OCI-LY1 (cell line): ENCODE data around the gene UBE2K.
A peak's percentile ranks its signal among the peaks of the same experiment; 100 is the strongest.

Experiments
- H2AFZ ChIP-seq: fragments of 200-600 bp; sonication (generic), shearing (Covaris generic); 2 replicates; pipeline ENCODE4 v1.6.0; 2014; ENCODE audit warnings: antibody characterized with exemption, mild to moderate bottlenecking, low read length
- H3F3A ChIP-seq: fragments of 200-600 bp; sonication (generic), shearing (Covaris generic); 2 replicates; pipeline ENCODE4 v1.6.0; 2014; ENCODE audit warnings: mild to moderate bottlenecking, antibody characterized with exemption, low read length, moderate library complexity; ENCODE audit not compliant: insufficient read depth
- H3K27ac ChIP-seq: fragments of 200-600 bp; sonication (generic); 2 replicates; pipeline ENCODE4 v1.5.1; 2014; ENCODE audit warnings: low read length, mixed run types, mild to moderate bottlenecking, low read depth; ENCODE audit not compliant: poor library complexity, severe bottlenecking
- H3K27me3 ChIP-seq: fragments of 200-600 bp; sonication (generic); 2 replicates; pipeline ENCODE4 v1.6.0; 2014; ENCODE audit warnings: antibody characterized with exemption, mild to moderate bottlenecking, low read length, moderate library complexity; ENCODE audit not compliant: insufficient read depth
- H3K36me3 ChIP-seq: fragments of 200-600 bp; sonication (generic); 2 replicates; pipeline ENCODE4 v1.6.1; 2014; ENCODE audit warnings: mild to moderate bottlenecking, antibody characterized with exemption, low read length, moderate library complexity, mixed read lengths; ENCODE audit not compliant: insufficient read depth
- H3K4me1 ChIP-seq: fragments of 200-600 bp; sonication (generic); 2 replicates; pipeline ENCODE4 v1.5.1; 2014; ENCODE audit warnings: mild to moderate bottlenecking, low read length, moderate library complexity; ENCODE audit not compliant: insufficient read depth, severe bottlenecking
- H3K4me2 ChIP-seq: fragments of 200-600 bp; sonication (generic), shearing (Covaris generic); 2 replicates; pipeline ENCODE4 v1.6.1; 2014; ENCODE audit warnings: low read length
- H3K4me3 ChIP-seq: fragments of 200-600 bp; sonication (generic); 2 replicates; pipeline ENCODE4 v1.5.1; 2014; ENCODE audit warnings: low read length, low read depth, mild to moderate bottlenecking, mixed read lengths; ENCODE audit not compliant: poor library complexity, severe bottlenecking
- H3K79me2 ChIP-seq: fragments of 200-600 bp; shearing (Covaris generic); 2 replicates; pipeline ENCODE4 v1.6.1; 2016; ENCODE audit warnings: mixed run types, low read length, mixed read lengths; ENCODE audit not compliant: insufficient read depth
- H3K9ac ChIP-seq: fragments of 200-600 bp; sonication (generic), shearing (Covaris generic); 2 replicates; pipeline ENCODE4 v1.6.1; 2014; ENCODE audit warnings: mild to moderate bottlenecking, low read length, mixed read lengths
- H3K9me2 ChIP-seq: fragments of 200-600 bp; sonication (generic), shearing (Covaris generic); 2 replicates; pipeline ENCODE4 v1.6.1; 2014; ENCODE audit warnings: low read depth, mild to moderate bottlenecking, low read length, mixed read lengths
- H3K9me3 ChIP-seq: fragments of 200-600 bp; shearing (Covaris generic); 2 replicates; pipeline ENCODE4 v1.6.1; 2014; ENCODE audit warnings: low read length, mixed read lengths
- H4K20me1 ChIP-seq: fragments of 200-600 bp; sonication (generic), shearing (Covaris generic); 2 replicates; pipeline ENCODE4 v1.6.0; 2016; ENCODE audit warnings: mild to moderate bottlenecking, low read length; ENCODE audit not compliant: insufficient read depth
- EZH2 ChIP-seq: fragments of 200-600 bp; sonication (generic), shearing (Covaris generic); IDR thresholded peaks from 2 replicates; pipeline ENCODE4 v1.8.0; 2017; ENCODE audit warnings: borderline replicate concordance, mixed run types, mild to moderate bottlenecking, antibody characterized with exemption, low read length, moderate library complexity, mixed read lengths
- TF ChIP-seq, protein P1 (sequence below): fragments of 200-600 bp; sonication (generic), shearing (Covaris generic); IDR thresholded peaks from 2 replicates; pipeline ENCODE4 v1.5.1; 2017; ENCODE audit warnings: mild to moderate bottlenecking, antibody characterized with exemption, low read length, moderate library complexity, mixed read lengths

Gene UBE2K

DNA sequence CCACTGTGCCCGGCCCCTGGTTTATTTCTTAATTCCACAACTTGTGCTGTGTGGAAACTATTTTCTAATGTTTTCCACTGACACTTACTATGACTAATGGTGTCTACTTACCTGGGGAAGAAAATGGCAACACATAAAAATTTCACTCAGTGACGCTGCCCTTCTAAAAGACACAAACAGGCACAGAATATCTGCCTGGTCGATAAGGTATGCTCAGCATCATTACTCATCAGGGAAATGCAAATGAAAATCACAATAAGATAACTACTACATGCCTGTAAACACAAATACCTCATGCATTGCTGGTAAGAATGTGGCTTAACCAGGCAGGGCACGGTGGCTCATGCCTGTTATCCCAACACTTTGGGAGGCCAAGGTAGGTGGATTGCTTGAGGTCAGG, 61.6 kb downstream of the UBE2K start:
- no peak overlapping the region for H3K27ac ChIP-seq
- peaks cover 14% of the 10 kb centered on the region for H3K4me1 ChIP-seq
- H3K9ac ChIP-seq: no peak overlapping the region
- no peaks in the 10 kb centered on the region for H3F3A ChIP-seq
- no peaks in the 10 kb centered on the region for H3K27me3 ChIP-seq
- H3K4me2 ChIP-seq: no peak overlapping the region
- no peaks in the 10 kb centered on the region for H3K9me3 ChIP-seq
- no peak overlapping the region for H2AFZ ChIP-seq
- no peak overlapping the region for H3K4me3 ChIP-seq
- peaks cover 4% of the 10 kb centered on the region; the same call in 1 of the 2 replicates for H3K79me2 ChIP-seq
- TF ChIP-seq, protein P1, sequence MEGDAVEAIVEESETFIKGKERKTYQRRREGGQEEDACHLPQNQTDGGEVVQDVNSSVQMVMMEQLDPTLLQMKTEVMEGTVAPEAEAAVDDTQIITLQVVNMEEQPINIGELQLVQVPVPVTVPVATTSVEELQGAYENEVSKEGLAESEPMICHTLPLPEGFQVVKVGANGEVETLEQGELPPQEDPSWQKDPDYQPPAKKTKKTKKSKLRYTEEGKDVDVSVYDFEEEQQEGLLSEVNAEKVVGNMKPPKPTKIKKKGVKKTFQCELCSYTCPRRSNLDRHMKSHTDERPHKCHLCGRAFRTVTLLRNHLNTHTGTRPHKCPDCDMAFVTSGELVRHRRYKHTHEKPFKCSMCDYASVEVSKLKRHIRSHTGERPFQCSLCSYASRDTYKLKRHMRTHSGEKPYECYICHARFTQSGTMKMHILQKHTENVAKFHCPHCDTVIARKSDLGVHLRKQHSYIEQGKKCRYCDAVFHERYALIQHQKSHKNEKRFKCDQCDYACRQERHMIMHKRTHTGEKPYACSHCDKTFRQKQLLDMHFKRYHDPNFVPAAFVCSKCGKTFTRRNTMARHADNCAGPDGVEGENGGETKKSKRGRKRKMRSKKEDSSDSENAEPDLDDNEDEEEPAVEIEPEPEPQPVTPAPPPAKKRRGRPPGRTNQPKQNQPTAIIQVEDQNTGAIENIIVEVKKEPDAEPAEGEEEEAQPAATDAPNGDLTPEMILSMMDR: no peak
- TF ChIP-seq EZH2: no peak
- peaks cover 82% of the 10 kb centered on the region for H3K36me3 ChIP-seq
- no peaks in the 10 kb centered on the region for H4K20me1 ChIP-seq
- no peaks in the 10 kb centered on the region for H3K9me2 ChIP-seq

DNA sequence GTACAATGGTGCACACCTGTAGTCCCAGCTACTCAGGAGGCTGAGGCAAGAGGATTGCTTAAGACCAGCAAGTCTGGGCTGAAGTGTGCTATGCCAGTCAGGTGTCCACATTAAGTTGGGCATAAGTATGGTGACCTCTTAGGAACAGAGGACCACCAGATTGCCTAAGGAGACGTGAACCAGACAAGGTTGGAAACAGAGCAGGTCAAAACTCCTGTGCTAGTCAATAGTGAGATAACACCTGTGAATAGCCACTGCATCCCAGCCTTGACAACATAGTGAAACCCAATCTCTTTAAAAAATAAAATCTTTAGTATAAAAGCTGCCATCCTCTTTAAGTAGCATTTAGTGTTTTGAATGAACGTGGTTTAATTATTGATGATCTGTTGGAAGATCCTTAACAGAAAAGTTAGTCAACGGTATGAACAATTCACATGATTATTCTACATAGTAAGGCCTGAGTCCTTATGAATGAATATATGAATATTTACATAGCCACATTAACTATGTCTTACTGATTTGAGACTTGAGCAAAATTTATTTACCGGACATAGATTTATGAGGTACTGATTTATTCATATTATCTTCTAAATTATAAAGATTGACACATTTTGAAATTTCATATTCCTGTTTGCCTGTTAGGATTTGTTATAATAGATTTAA, 63.2 kb downstream of the UBE2K start:
- Histone ChIP-seq H3K4me1 (peaks cover 10% of the 10 kb centered on the region), H3K27ac (no peak overlapping the region), H3K9me3 (no peaks in the 10 kb centered on the region), H3K4me3 (no peak overlapping the region), H3K4me2 (no peak overlapping the region), H2AFZ (no peak overlapping the region), H3K79me2 (no peaks in the 10 kb centered on the region), H4K20me1 (no peaks in the 10 kb centered on the region), H3K9me2 (no peaks in the 10 kb centered on the region), H3F3A (no peaks in the 10 kb centered on the region), H3K36me3 (peaks cover 82% of the 10 kb centered on the region), H3K27me3 (no peaks in the 10 kb centered on the region), H3K9ac (no peak overlapping the region)
- TF ChIP-seq EZH2: no peak
- TF ChIP-seq, protein P1: no peak

DNA sequence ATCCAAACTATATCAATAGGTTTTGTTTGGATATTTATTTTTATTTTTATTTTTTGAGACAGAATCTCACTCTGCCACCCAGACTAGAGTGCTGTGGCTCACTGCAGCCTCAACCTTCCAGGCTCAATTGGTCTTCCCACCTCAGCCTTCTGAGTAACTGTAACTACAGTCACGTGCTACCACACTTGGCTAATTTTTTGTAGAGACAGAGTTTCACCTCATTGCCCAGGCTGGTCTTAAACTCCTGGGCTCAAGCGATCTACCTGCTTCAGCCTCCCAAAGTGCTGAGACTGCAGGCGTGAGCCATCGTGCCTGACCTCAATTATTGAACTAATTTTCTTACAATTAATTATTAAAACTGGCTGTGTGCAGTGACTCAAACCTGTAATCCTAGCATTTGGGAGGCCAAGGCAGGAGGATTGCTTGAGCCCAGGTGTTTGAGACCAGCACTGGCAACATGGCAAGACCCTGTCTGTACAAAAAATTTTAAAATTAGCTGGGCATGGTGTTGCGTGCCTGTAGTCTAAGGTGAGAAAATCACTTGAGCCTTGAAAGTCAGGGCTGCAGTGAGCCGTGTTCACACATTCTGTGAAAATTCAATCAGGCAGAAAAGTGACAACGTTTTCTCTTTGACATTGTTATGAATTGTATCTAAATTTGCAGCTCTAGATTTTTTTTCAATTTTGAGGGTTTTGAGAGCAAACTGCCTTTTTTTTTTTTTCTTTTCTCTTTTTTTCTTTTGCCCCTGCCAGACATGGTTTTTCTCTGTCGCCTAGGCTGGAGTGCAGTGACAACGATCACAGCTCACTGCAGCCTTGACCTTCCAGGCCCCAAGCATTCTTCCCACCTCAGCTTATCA, 66.0 kb downstream of the UBE2K start:
- Histone ChIP-seq H3K36me3 (peaks cover 72% of the 10 kb centered on the region), H3K4me1 (peaks cover 10% of the 10 kb centered on the region), H3K4me2 (no peak overlapping the region), H3K27ac (peak overlapping the region; percentile 40), H3F3A (no peaks in the 10 kb centered on the region), H4K20me1 (no peaks in the 10 kb centered on the region), H3K79me2 (no peaks in the 10 kb centered on the region), H2AFZ (no peak overlapping the region), H3K9me2 (no peaks in the 10 kb centered on the region), H3K9ac (no peak overlapping the region), H3K9me3 (no peaks in the 10 kb centered on the region), H3K4me3 (no peak overlapping the region), H3K27me3 (no peaks in the 10 kb centered on the region)
- TF ChIP-seq, protein P1: no peak
- TF ChIP-seq EZH2: no peak
